NB4 (cell line): ENCODE results near the gene RIPOR3.
"Not testable (repeated sequence)": the region's sequence is repeated elsewhere in the genome, so short reads cannot be mapped to it uniquely, and the experiment has no call there.

Experiments used
- DNase-seq: peaks from one replicate; pipeline ENCODE4 v3.0.0; 2010; ENCODE audit warnings: low read depth
- H3K4me3 ChIP-seq: one replicate; pipeline ENCODE4 v1.5.1; 2011; ENCODE audit warnings: mild to moderate bottlenecking, low read depth, low read length, moderate library complexity
- MYC ChIP-seq: IDR thresholded peaks from 2 replicates; pipeline ENCODE4 v1.6.1; 2011; ENCODE audit warnings: low read depth, low read length
- POLR2A ChIP-seq: IDR thresholded peaks from 2 replicates; pipeline ENCODE4 v1.6.1; 2011; ENCODE audit warnings: mild to moderate bottlenecking; ENCODE audit not compliant: insufficient read length; ENCODE audit errors: extremely low read depth
- TF ChIP-seq, protein P1 (sequence below): IDR thresholded peaks from 2 replicates; pipeline ENCODE4 v1.6.1; 2011; ENCODE audit warnings: low read depth, low read length
- TF ChIP-seq, protein P2 (sequence below): IDR thresholded peaks from one replicate; pipeline ENCODE4 v1.5.1; 2012; ENCODE audit warnings: low read depth, low read length

The RIPOR3 gene

DNA sequence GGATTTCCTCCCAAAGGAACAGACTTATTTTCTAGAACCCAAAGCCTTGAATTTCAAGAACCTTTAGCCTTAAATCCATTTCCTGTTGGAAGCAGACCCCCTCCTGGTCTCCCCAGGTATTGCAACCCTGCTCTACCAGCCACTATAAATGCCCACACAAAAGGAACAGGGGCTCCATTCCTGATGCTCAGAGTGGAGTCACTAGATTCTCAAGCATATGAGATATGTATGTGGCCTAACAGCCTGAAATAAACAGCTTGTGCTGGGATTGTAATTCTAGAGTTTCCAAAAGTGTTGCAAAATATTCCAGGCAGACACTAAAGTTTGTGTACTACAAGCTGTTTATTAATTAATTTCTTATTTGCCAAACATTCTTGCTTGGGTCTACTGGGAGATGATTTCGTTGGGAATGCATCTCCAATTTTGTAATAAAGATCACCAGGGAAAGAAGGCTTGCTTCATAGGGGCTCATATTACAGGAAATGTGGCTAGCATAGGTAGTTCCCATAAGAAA is 44.8 kb downstream of the RIPOR3 start:
- H3K4me3 ChIP-seq = no peak overlapping the region

DNA sequence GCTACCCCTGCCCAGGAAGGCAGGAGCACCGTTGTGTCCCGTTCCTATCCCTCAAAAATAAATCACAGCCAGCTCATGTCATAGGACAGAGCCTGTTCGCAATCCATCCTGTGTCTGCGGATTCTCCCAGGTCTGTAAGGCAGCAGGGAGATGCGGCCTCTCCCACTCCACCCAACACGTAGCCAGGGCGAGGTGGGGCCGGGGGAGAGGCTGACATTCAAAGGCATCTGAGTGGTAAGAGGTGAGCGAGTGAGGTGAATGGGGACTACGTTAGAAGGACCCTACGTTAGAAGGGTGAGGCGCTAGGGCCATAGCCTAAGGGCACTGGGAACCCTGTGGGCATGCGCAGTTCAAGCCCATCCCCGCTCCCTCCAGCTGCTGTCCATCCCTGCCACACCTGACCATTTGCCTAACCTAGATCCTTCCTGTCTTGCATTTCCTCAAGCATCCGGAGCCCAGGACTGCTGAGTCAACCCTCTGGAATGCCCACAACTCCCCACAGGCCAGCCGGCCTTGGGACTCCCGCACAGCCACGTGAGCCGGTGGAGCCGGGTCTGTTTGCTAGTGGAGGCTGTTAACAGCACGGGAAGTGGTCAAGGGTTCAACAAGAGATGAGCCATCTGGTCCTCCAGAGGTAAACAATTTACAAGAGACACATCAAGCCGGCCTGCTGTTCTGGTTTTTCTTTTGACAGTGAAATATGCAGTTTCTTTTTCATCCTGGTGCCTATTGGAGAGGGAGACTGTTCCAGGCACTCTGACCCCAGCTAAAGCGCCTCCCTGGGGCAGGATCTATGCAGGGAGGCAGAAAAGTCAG is 45.9 kb downstream of the RIPOR3 start:
- peak; percentile 71 for DNase-seq
- no peak overlapping the region for H3K4me3 ChIP-seq
- TF ChIP-seq POLR2A = no peak
- TF ChIP-seq, protein P1, sequence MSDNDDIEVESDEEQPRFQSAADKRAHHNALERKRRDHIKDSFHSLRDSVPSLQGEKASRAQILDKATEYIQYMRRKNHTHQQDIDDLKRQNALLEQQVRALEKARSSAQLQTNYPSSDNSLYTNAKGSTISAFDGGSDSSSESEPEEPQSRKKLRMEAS = no peak
- no peak for TF ChIP-seq MYC
- TF ChIP-seq, protein P2, sequence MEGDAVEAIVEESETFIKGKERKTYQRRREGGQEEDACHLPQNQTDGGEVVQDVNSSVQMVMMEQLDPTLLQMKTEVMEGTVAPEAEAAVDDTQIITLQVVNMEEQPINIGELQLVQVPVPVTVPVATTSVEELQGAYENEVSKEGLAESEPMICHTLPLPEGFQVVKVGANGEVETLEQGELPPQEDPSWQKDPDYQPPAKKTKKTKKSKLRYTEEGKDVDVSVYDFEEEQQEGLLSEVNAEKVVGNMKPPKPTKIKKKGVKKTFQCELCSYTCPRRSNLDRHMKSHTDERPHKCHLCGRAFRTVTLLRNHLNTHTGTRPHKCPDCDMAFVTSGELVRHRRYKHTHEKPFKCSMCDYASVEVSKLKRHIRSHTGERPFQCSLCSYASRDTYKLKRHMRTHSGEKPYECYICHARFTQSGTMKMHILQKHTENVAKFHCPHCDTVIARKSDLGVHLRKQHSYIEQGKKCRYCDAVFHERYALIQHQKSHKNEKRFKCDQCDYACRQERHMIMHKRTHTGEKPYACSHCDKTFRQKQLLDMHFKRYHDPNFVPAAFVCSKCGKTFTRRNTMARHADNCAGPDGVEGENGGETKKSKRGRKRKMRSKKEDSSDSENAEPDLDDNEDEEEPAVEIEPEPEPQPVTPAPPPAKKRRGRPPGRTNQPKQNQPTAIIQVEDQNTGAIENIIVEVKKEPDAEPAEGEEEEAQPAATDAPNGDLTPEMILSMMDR = no peak

More for the DNA sequence above, 44.8 kb downstream of the RIPOR3 start:
- TF ChIP-seq, protein P1 = no peak
- TF ChIP-seq, protein P2 = peak; percentile 33
- no peak for DNase-seq

DNA sequence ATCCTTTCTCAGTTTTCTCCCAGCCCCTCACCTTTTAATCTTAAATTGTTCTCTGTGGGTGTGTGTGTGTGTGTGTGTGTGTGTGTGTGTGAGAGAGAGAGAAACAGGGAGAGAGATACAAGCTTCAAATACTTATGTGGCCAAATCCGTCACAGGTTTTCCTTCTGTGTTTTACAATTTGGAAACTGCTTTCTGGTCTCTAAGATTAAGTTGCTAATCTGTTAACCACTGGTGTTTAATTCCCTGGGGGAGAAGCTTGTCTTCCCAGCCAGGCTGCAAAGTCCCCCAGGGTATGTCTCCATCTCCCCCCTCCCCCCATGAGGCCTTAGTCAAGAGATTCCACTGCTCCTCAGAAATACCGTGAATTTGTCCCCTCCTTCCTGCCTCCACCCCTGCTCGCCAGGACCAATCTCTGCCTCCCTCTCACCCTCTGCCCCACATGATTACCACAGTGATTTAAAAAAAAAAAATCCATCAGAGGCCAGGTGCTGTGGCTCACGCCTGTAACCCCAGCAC is 49.0 kb downstream of the RIPOR3 start:
- TF ChIP-seq POLR2A = no peak
- TF ChIP-seq, protein P2 = no peak
- TF ChIP-seq, protein P1 = no peak
- TF ChIP-seq MYC = no peak
- DNase-seq = peak; percentile 63
- no peak overlapping the region for H3K4me3 ChIP-seq

DNA sequence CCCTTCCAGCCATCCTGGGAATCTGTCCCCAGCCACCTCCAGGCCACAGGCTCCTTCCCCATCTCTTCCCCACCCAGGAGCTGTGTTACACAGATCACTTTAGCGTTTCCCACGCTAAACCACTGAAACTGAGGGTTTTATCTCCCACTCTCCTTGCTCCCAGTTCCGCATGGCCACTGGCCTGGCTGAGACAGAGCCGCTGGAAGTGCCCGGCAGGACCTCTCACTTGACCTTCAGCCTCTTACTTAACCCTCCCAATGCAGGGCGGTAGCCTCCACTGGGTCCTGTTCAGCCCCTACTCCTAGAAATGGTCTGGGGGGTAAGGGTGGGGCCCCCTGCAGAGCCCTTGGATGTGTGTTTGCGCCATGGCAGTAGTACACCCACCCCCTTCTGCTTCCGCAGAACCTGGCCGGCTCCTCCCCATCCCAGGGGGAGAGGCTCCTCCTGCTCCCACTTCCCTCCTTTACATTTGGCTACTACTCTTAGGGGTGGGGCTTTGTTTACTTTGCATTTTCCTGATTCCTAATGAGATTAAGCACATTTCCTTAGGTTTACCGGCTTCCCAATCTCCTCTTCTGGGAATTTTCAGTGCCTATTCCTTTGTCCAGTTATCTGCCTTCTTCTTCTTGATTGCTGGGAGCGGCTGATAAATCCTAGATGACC is 49.6 kb downstream of the RIPOR3 start:
- H3K4me3 ChIP-seq, DNase-seq: not testable (repeated sequence)

DNA sequence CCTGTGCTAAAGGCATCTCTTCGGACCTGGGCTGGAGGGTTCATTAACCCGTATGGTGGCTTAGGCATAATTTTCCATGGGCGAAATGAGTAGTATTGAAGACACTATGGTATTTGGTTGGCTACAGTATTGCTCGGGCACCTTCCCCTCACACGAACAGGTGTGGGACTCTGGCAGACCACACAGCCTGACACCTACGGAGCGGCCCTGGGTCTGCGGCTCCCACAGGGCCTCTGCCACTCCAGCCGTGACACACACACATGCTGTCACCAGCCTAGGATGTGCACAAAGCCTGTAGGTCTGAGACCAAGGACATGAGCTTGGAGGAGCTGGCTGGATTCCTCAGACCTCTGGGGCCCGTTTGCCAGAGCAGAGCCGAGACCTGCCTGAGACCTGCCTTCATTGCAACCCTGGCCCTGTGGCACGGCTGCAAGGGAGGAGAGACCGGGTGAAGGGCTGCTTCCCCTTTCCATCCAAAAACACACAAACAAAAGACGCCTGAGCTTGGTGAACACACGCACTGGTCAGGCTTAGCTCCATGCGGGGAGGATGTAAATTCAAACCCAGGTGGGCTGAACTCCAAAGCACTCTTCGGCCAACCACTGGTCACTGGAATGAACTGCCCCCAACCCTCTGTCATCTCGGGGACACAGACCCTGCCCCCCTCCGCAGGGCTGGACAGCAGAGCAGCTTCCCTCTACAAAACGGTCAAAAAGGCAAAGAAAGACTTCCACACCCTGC is 51.2 kb downstream of the RIPOR3 start:
- peak; percentile 77 for DNase-seq
- peak overlapping the region; percentile 16 for H3K4me3 ChIP-seq
- 0 out of 2 replicates have a peak, but pooled peaks have one; percentile 16 for TF ChIP-seq MYC

DNA sequence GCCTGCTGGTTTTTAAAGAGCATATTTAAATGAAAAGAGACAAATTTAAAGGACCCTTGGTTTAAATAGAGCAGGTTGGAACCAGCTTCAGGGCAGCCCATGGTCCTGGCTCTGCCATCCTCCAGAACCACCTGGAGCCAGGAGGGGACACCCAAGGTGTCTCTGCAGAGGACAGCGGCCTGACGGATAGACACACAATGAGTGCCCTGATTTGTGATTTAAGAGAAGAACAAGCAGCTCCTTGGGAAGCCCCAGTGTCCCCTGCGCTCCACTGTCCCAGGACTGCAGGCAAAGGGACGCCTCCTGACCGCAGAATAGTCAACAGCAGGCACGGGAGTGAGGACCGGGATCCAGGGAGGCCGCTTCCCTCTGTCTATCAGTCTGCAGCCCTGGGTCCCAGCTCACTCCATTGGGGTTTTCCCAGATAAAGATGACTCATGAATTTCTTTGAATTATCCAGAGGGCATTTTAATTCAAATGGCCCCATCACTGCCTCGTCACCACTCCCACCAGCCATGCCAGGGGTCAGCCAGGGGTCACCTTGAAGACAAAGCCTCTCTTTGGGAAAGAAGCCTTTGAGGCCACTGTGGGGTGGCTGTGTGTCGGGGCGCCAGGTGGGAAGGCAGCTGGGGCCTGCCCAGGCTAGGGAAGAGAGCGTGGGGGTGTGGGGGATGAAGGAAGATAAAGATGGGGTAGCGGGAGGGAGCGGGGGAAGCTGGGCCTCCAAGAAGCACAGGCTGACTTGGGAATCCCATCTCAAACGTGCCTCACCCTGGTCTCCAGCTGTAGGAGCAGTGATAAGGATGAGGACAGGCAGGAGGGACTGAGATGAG is 53.1 kb downstream of the RIPOR3 start:
- not testable (repeated sequence) for DNase-seq, H3K4me3 ChIP-seq
